ENCODE measurements around the gene GSTM3.

GSTM3 gene

GRCh38 chr1:109762821-109763645, 22.2 kb upstream of the GSTM3 start:
- H2AFZ ChIP-seq (ENCODE audit: low read depth, low read length, severe bottlenecking): no peak overlapping the region
- H3K9me3 ChIP-seq (ENCODE audit: insufficient read depth, low read length): no peaks in the 10 kb centered on the region
- TF ChIP-seq EZH2phosphoT487 (conservative IDR thresholded peaks at IDR 0.05; ENCODE audit: low read length): no peak
- TF ChIP-seq CTCF (IDR thresholded peaks at IDR 0.05; ENCODE audit: insufficient read depth, low read length, poor library complexity, severe bottlenecking): no peak
- no peak overlapping the region for H3K9ac ChIP-seq (ENCODE audit: low read length)
- no peaks in the 10 kb centered on the region for H3K36me3 ChIP-seq (ENCODE audit: low read length)
- H3K9me2 ChIP-seq (replicated peaks; ENCODE audit: insufficient read depth, low read length): no peaks in the 10 kb centered on the region
- H3K4me3 ChIP-seq (ENCODE audit: insufficient read depth, low read length, poor library complexity, severe bottlenecking): no peak overlapping the region
- H3K79me2 ChIP-seq (ENCODE audit: insufficient read depth, low read length): no peaks in the 10 kb centered on the region
- no peaks in the 10 kb centered on the region for H4K20me1 ChIP-seq (ENCODE audit: low read depth, low read length)
- no peaks in the 10 kb centered on the region for H3F3A ChIP-seq (ENCODE audit: insufficient read depth)
- H3K4me2 ChIP-seq (ENCODE audit: low read depth, low read length, poor library complexity, severe bottlenecking): no peak overlapping the region
- no peak overlapping the region for H3K27ac ChIP-seq (ENCODE audit: low read depth, low read length)
- H3K27me3 ChIP-seq (ENCODE audit: low read length): no peaks in the 10 kb centered on the region

- no peak overlapping the region for H3K4me3 ChIP-seq (ENCODE audit: insufficient read depth, low read length, poor library complexity, severe bottlenecking)
Measured at GRCh38 chr1:109762039-109762585, 21.3 kb upstream of the GSTM3 start.

GRCh38 chr1:109761227-109762038, 20.6 kb upstream of the GSTM3 start:
- Histone ChIP-seq H3K9me2 (replicated peaks; ENCODE audit: insufficient read depth, low read length) (no peaks in the 10 kb centered on the region), H3K4me2 (ENCODE audit: low read depth, low read length, poor library complexity, severe bottlenecking) (no peak overlapping the region), H4K20me1 (ENCODE audit: low read depth, low read length) (no peaks in the 10 kb centered on the region), H2AFZ (ENCODE audit: low read depth, low read length, severe bottlenecking) (no peak overlapping the region), H3K9me3 (ENCODE audit: insufficient read depth, low read length) (no peaks in the 10 kb centered on the region), H3K27me3 (ENCODE audit: low read length) (no peaks in the 10 kb centered on the region), H3F3A (ENCODE audit: insufficient read depth) (no peaks in the 10 kb centered on the region), H3K4me3 (ENCODE audit: insufficient read depth, low read length, poor library complexity, severe bottlenecking) (no peak overlapping the region), H3K36me3 (ENCODE audit: low read length) (no peaks in the 10 kb centered on the region), H3K9ac (ENCODE audit: low read length) (no peak overlapping the region), H3K27ac (ENCODE audit: low read depth, low read length) (no peak overlapping the region), H3K79me2 (ENCODE audit: insufficient read depth, low read length) (no peaks in the 10 kb centered on the region)
- TF ChIP-seq CTCF (IDR thresholded peaks at IDR 0.05; ENCODE audit: insufficient read depth, low read length, poor library complexity, severe bottlenecking) (no peak), EZH2phosphoT487 (conservative IDR thresholded peaks at IDR 0.05; ENCODE audit: low read length) (no peak)

More at GRCh38 chr1:109762039-109762585, 21.3 kb upstream of the GSTM3 start:
- H4K20me1 ChIP-seq (ENCODE audit: low read depth, low read length): no peaks in the 10 kb centered on the region
- H3F3A ChIP-seq (ENCODE audit: insufficient read depth): no peaks in the 10 kb centered on the region
- H3K79me2 ChIP-seq (ENCODE audit: insufficient read depth, low read length): no peaks in the 10 kb centered on the region
- H3K36me3 ChIP-seq (ENCODE audit: low read length): no peaks in the 10 kb centered on the region
- H3K9me2 ChIP-seq (replicated peaks; ENCODE audit: insufficient read depth, low read length): no peaks in the 10 kb centered on the region
- no peak overlapping the region for H3K27ac ChIP-seq (ENCODE audit: low read depth, low read length)
- no peaks in the 10 kb centered on the region for H3K9me3 ChIP-seq (ENCODE audit: insufficient read depth, low read length)
- H2AFZ ChIP-seq (ENCODE audit: low read depth, low read length, severe bottlenecking): no peak overlapping the region
- TF ChIP-seq EZH2phosphoT487 (conservative IDR thresholded peaks at IDR 0.05; ENCODE audit: low read length): no peak
- no peak for TF ChIP-seq CTCF (IDR thresholded peaks at IDR 0.05; ENCODE audit: insufficient read depth, low read length, poor library complexity, severe bottlenecking)
- H3K4me2 ChIP-seq (ENCODE audit: low read depth, low read length, poor library complexity, severe bottlenecking): no peak overlapping the region
- no peaks in the 10 kb centered on the region for H3K27me3 ChIP-seq (ENCODE audit: low read length)
- H3K9ac ChIP-seq (ENCODE audit: low read length): no peak overlapping the region

Measured in SU-DHL-6 (cell line).